Measurements from ENCODE around the gene KCNK1.

The KCNK1 gene

DNA sequence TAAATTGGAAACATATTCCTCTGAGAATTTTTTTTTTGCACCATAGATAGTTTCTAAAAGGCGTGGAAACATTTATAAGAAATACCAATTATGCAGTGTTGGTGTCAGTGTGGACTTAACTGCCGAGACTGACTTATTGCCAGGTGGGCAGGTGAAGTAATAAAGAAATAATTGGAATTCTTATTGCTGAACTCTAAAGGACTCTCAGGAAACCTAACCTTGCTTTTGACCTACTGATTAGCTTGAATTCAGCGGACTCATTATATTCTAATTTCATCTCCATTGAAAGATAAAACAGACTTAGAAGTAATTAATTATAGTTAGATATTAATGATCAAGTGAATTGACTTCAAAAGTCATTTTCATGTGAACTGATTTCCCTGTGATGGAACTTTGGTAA lies 26.3 kb downstream of the KCNK1 start:
- in situ Hi-C loops (cut with MboI; ENCODE audit: low sequenced_read_pairs, unreplicated experiment) = no loop called here
- DNase-seq (ENCODE audit: low spot score) = no peak
- TF ChIP-seq, protein P1, sequence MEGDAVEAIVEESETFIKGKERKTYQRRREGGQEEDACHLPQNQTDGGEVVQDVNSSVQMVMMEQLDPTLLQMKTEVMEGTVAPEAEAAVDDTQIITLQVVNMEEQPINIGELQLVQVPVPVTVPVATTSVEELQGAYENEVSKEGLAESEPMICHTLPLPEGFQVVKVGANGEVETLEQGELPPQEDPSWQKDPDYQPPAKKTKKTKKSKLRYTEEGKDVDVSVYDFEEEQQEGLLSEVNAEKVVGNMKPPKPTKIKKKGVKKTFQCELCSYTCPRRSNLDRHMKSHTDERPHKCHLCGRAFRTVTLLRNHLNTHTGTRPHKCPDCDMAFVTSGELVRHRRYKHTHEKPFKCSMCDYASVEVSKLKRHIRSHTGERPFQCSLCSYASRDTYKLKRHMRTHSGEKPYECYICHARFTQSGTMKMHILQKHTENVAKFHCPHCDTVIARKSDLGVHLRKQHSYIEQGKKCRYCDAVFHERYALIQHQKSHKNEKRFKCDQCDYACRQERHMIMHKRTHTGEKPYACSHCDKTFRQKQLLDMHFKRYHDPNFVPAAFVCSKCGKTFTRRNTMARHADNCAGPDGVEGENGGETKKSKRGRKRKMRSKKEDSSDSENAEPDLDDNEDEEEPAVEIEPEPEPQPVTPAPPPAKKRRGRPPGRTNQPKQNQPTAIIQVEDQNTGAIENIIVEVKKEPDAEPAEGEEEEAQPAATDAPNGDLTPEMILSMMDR (IDR thresholded peaks at IDR 0.05; ENCODE audit: borderline replicate concordance, control extremely low read depth, extremely low read depth, insufficient read depth, missing control alignments) = no peak

DNA sequence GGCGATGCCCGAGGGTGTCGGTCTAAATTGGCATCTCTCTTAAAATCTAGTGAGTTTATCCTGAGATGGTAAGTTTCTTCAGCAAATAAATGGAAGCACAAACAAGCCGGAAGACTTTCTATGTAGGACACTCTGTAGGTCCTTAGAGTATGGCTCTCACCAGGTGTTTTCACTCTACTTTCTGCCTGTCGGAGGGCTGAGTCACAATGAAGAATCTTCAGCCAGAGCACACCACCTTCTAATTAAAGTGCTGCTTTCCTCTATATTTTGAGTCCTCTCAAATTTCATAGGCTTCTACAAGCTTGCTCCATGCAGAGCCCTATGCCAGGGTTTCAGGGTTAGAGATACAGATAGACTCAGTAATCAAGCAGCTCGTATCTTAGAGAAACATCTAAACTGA lies 27.1 kb downstream of the KCNK1 start:
- TF ChIP-seq, protein P1 (IDR thresholded peaks at IDR 0.05; ENCODE audit: borderline replicate concordance, control extremely low read depth, extremely low read depth, insufficient read depth, missing control alignments) = no peak
- no peak for DNase-seq (ENCODE audit: low spot score)
- in situ Hi-C loops (cut with MboI; ENCODE audit: low sequenced_read_pairs, unreplicated experiment) = no loop called here

DNA sequence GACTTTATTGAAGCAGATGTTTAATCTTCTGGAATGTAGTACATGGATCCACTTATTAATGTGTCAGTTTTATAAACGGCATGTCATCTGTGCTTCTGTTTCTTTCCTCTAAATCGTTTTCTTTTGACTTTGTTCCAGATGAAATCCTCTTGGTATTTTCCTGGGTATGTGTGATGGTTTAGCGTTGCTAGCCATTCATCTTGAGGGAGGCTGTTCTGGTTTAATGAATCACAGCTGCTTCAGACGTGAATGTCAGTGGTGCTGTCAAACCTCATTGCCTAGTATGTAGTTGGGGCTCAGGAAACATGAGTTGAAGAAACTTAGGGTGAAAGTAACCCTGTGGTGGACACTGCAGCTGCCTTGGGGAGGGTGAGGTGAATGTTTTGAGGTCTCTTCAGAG lies 33.2 kb downstream of the KCNK1 start:
- in situ Hi-C loops (cut with MboI; ENCODE audit: low sequenced_read_pairs, unreplicated experiment) = no loop called here
- no peak for DNase-seq (ENCODE audit: low spot score)
- TF ChIP-seq, protein P1 (IDR thresholded peaks at IDR 0.05; ENCODE audit: borderline replicate concordance, control extremely low read depth, extremely low read depth, insufficient read depth, missing control alignments) = no peak

DNA sequence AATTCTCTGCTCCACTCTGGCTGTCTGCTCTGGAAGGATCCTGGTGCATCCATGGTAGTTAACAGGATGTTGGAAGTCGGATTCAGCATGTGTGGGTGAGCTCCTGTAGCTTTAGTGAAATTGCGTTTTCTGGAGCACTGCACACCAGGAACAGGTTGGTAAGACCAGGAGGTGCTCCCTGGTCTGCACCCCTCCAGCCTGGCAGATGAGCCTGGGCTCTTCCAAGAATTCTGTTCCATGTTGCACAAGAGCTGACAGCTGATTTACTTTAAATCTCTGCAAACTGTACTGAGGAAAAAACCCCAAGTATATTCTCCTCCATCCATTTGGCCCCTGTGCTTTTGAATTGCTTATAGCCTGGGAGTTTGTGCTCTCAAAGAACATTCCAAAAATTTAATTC lies 33.7 kb downstream of the KCNK1 start:
- in situ Hi-C loops (cut with MboI; ENCODE audit: low sequenced_read_pairs, unreplicated experiment) = no loop called here
- no peak for DNase-seq (ENCODE audit: low spot score)
- TF ChIP-seq, protein P1 (IDR thresholded peaks at IDR 0.05; ENCODE audit: borderline replicate concordance, control extremely low read depth, extremely low read depth, insufficient read depth, missing control alignments) = no peak

DNA sequence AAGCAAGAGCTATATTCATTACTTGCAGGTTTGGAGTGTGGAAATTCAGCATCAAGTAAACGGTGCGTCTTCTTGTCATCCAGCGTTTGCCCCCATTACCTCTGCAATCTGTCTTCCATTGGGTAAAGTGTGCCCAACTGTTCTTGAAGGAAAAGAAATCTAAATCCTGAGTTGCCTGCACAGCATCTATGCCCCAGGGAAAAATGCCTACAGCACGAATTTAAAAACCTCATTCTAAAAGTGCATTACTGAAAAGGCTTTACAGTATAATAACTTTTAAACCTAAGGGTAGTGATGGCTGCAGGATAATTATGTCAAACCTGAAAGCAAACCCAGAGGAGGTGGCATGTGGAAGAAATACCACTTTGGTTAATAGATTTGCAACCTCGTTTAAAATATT lies 37.2 kb downstream of the KCNK1 start:
- TF ChIP-seq, protein P1 (IDR thresholded peaks at IDR 0.05; ENCODE audit: borderline replicate concordance, control extremely low read depth, extremely low read depth, insufficient read depth, missing control alignments) = no peak
- DNase-seq (ENCODE audit: low spot score) = no peak
- in situ Hi-C loops (cut with MboI; ENCODE audit: low sequenced_read_pairs, unreplicated experiment) = no loop called here

DNA sequence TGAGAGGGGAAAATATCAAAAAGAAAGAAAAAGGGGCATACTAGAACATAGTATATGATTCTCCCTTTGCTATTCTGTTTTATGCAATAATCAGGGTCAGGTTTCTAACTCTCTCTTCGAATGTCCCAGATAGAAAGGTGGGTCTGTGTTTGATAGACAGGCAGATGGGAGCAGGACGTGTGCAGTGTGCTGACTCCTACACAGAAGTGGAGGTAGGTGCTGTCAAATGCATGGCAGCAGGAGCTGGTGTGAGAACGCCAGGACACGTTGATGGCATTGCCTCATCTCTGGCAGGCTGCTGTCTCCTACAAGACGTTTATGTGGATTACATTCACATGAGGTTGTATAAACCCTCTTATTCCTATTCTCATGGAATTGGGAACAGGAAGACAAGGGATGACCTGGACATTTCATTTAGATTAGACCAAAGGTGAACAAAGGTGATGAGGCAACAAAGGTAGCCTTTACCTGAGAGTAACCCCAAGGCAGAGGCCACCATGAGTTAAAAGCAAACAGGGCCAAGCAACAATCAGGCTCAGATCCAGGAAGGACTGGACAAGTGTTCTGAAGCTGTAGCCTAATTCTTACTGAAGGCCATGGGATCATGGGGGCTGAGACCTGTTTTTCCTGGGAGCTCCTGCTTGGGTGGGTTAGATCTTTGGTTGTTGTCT lies 37.8 kb downstream of the KCNK1 start:
- DNase-seq (ENCODE audit: low spot score) = no peak
- in situ Hi-C loops (cut with MboI; ENCODE audit: low sequenced_read_pairs, unreplicated experiment) = no loop called here
- TF ChIP-seq, protein P1 (IDR thresholded peaks at IDR 0.05; ENCODE audit: borderline replicate concordance, control extremely low read depth, extremely low read depth, insufficient read depth, missing control alignments) = no peak

Measured in GM13976 (cell line).